OCI-LY7 (cell line): ENCODE data around the gene INTS13. TPM values are rescaled to one million over a fixed set of nuclear protein-coding genes. Genes with fewer than 3 reads are reported as not detected.
A peak's percentile ranks its signal among the peaks of the same experiment; 100 is the strongest.

Source experiments
- BruUV-seq: library from RNA; stranded (reverse); fragments of 400-500 nt; replicated peaks from 2 replicates; lab custom pipeline; 2021; lab: Mats Ljungman, UMichigan
- CTCF ChIA-PET: fragments of 300-600 bp; sonication (Branson Sonifier 250); formaldehyde crosslinking; loops from one replicate; lab custom pipeline; 2022; ENCODE audit warnings: antibody characterized with exemption; ENCODE audit not compliant: unreplicated experiment; lab: Charles Lee
- POLR2A ChIA-PET: fragments of 300-600 bp; sonication (Branson Sonifier 250); formaldehyde crosslinking; loops from one replicate; lab custom pipeline; 2022; ENCODE audit warnings: antibody characterized with exemption; lab: Charles Lee
- DNase-seq: peaks from one replicate; pipeline ENCODE4 v3.0.0-alpha.2; 2015; ENCODE audit warnings: low spot score
- H2AFZ ChIP-seq: fragments of 200-600 bp; sonication (generic), shearing (Covaris generic); 2 replicates; pipeline ENCODE4 v1.6.1; 2014; ENCODE audit warnings: mild to moderate bottlenecking, antibody characterized with exemption, low read length, moderate library complexity
- H3K27ac ChIP-seq: fragments of 200-600 bp; sonication (generic); 2 replicates; pipeline ENCODE4 v1.5.1; 2014; ENCODE audit warnings: mixed run types, low read depth, mild to moderate bottlenecking, moderate library complexity, low read length, inconsistent platforms; ENCODE audit not compliant: poor library complexity, severe bottlenecking
- H3K36me3 ChIP-seq: fragments of 200-600 bp; sonication (generic); 2 replicates; pipeline ENCODE4 v1.6.1; 2014; ENCODE audit warnings: mild to moderate bottlenecking, antibody characterized with exemption, low read length, moderate library complexity, mixed read lengths; ENCODE audit not compliant: insufficient read depth
- H3K4me1 ChIP-seq: fragments of 200-600 bp; sonication (generic); 2 replicates; pipeline ENCODE4 v1.5.1; 2014; ENCODE audit warnings: mild to moderate bottlenecking, low read length; ENCODE audit not compliant: insufficient read depth, poor library complexity, severe bottlenecking
- H3K4me2 ChIP-seq: fragments of 200-600 bp; sonication (generic); 2 replicates; pipeline ENCODE4 v1.6.1; 2014; ENCODE audit warnings: mild to moderate bottlenecking, low read length
- H3K4me3 ChIP-seq: fragments of 200-600 bp; sonication (generic); 2 replicates; pipeline ENCODE4 v1.5.1; 2014; ENCODE audit warnings: mild to moderate bottlenecking, low read depth, low read length; ENCODE audit not compliant: poor library complexity, severe bottlenecking
- H3K79me2 ChIP-seq: fragments of 200-600 bp; sonication (generic); 2 replicates; pipeline ENCODE4 v1.6.1; 2016; ENCODE audit warnings: low read depth, mild to moderate bottlenecking, low read length, moderate library complexity, mixed read lengths; ENCODE audit not compliant: insufficient read depth
- H3K9me2 ChIP-seq: fragments of 200-600 bp; sonication (generic); 2 replicates; pipeline ENCODE4 v1.6.1; 2016; ENCODE audit warnings: mild to moderate bottlenecking, low read length, mixed read lengths; ENCODE audit not compliant: insufficient read depth
- H3K9me3 ChIP-seq: fragments of 200-600 bp; sonication (generic); 2 replicates; pipeline ENCODE4 v1.6.1; 2014; ENCODE audit warnings: mild to moderate bottlenecking, mixed run types, low read length, mixed read lengths
- H4K20me1 ChIP-seq: fragments of 200-600 bp; sonication (generic); 2 replicates; pipeline ENCODE4 v1.6.1; 2014; ENCODE audit warnings: mild to moderate bottlenecking, antibody characterized with exemption, low read length, moderate library complexity, mixed read lengths; ENCODE audit not compliant: insufficient read depth
- CTCF ChIP-seq: fragments of 200-600 bp; sonication (generic); conservative IDR thresholded peaks from 2 replicates; pipeline ENCODE4 v1.5.1; 2014; ENCODE audit warnings: mild to moderate bottlenecking, antibody characterized with exemption, low read length, moderate library complexity, mixed read lengths
- EZH2phosphoT487 ChIP-seq: fragments of 200-600 bp; sonication (generic); IDR thresholded peaks from 2 replicates; pipeline ENCODE4 v1.6.1; 2018; ENCODE audit warnings: low read depth, borderline replicate concordance, mild to moderate bottlenecking, mixed run types, antibody characterized with exemption, low read length, moderate library complexity, mixed read lengths
- intact Hi-C: fragments of 100-400 bp; cut with micrococcal nuclease; formaldehyde crosslinking; loops from one replicate; pipeline ENCODE4 v1.10.0; 2022; ENCODE audit not compliant: unreplicated experiment
- total RNA-seq, 2 experiments: library from RNA; depleted of rRNA in 1 of 2; stranded (reverse); fragments of >200 nt in 1 of 2; shearing (Covaris generic) in 1 of 2; gene quantifications; 2 replicates each; pipeline ENCODE4 v1.2.3, GENCODE V29; 2014 to 2022

The INTS13 gene
- total RNA-seq, 2 experiments from 2014 or later = 34.2 to 39.1 TPM

- intact Hi-C loops = no loop called here
- peak overlapping the region; percentile 79 for H3K27ac ChIP-seq
- no TSS peak for BruUV-seq
- H3K9me2 ChIP-seq = no peaks in the 10 kb centered on the region
- peak; percentile 28 for DNase-seq
- TF ChIP-seq EZH2phosphoT487 = no peak
- TF ChIP-seq CTCF = no peak
- H2AFZ ChIP-seq = no peak overlapping the region
- H3K4me1 ChIP-seq = peaks cover 40% of the 10 kb centered on the region
- CTCF ChIA-PET = no interaction called here
- peaks cover 29% of the 10 kb centered on the region for H4K20me1 ChIP-seq
- H3K9me3 ChIP-seq = no peaks in the 10 kb centered on the region; the same call in 1 of the 2 replicates
- H3K79me2 ChIP-seq = peaks cover 94% of the 10 kb centered on the region
- H3K36me3 ChIP-seq = no peaks in the 10 kb centered on the region
- POLR2A ChIA-PET = interaction anchor here (0.9 to 1.5 kb wide), 2 partner anchors 51 to 72 kb away, joined by 3 read pairs; no protein-coding TSS in a partner anchor
- H3K4me3 ChIP-seq = peak overlapping the region; percentile 89
- H3K4me2 ChIP-seq = peak overlapping the region; percentile 65
Observed at GRCh38 chr12:26941215-26941594, 3.4 kb upstream of the INTS13 start.

GRCh38 chr12:26940516-26941214, 2.9 kb upstream of the INTS13 start:
- no peak overlapping the region for H2AFZ ChIP-seq
- H3K4me2 ChIP-seq = peak overlapping the region; percentile 65
- intact Hi-C loops = no loop called here
- peak overlapping the region; percentile 89 for H3K4me3 ChIP-seq
- ChIA-PET CTCF (no interaction called here), POLR2A (interaction anchor here (0.9 to 1.5 kb wide), 2 partner anchors 52 to 73 kb away, joined by 3 read pairs; no protein-coding TSS in a partner anchor)
- H3K9me2 ChIP-seq = no peaks in the 10 kb centered on the region
- TF ChIP-seq EZH2phosphoT487 (no peak), CTCF (no peak)
- DNase-seq = peak; percentile 18
- peaks cover 94% of the 10 kb centered on the region for H3K79me2 ChIP-seq
- BruUV-seq = no TSS peak
- H3K27ac ChIP-seq = peak overlapping the region; percentile 79
- H4K20me1 ChIP-seq = peaks cover 34% of the 10 kb centered on the region
- H3K4me1 ChIP-seq = peaks cover 46% of the 10 kb centered on the region
- H3K36me3 ChIP-seq = peaks cover under 1% of the 10 kb centered on the region; the same call in 1 of the 2 replicates
- no peaks in the 10 kb centered on the region; the same call in 1 of the 2 replicates for H3K9me3 ChIP-seq

- H3K27ac ChIP-seq = peak overlapping the region; percentile 79
- no TSS peak for BruUV-seq
- H3K4me1 ChIP-seq = peaks cover 50% of the 10 kb centered on the region
- peak; percentile 16 for DNase-seq
- H3K36me3 ChIP-seq = peaks cover 8% of the 10 kb centered on the region
- TF ChIP-seq CTCF (no peak), EZH2phosphoT487 (no peak)
- peak overlapping the region; percentile 65 for H3K4me2 ChIP-seq
- H3K4me3 ChIP-seq = peak overlapping the region; percentile 89
- no peak overlapping the region for H2AFZ ChIP-seq
- ChIA-PET CTCF (no interaction called here), POLR2A (interaction anchor here (0.5 to 1.4 kb wide), 5 partner anchors 14 to 305 kb away, joined by 3 to 4 read pairs (median 3); partner anchors contain the start of gene ITPR2)
- peaks cover 41% of the 10 kb centered on the region for H4K20me1 ChIP-seq
- peaks cover 94% of the 10 kb centered on the region for H3K79me2 ChIP-seq
- intact Hi-C loops = loop anchor here (5.0 kb wide), 1 partner anchor 93 kb away; no protein-coding TSS in a partner anchor
- no peaks in the 10 kb centered on the region for H3K9me2 ChIP-seq
- no peaks in the 10 kb centered on the region; the same call in 1 of the 2 replicates for H3K9me3 ChIP-seq
Observed at GRCh38 chr12:26939953-26940352, 2.2 kb upstream of the INTS13 start.
